COLO668 (cell line): ENCODE results near the gene NPLOC4.

Experiments
- DNase-seq: peaks from one replicate; lab custom pipeline; 2025; ENCODE audit not compliant: unreplicated experiment; lab: John Stamatoyannopoulos, UW

The NPLOC4 gene

GRCh38 chr17:81664051-81664470 is 27.1 kb upstream of the NPLOC4 start:
- no peak for DNase-seq

GRCh38 chr17:81662002-81662401 is 25.1 kb upstream of the NPLOC4 start:
- no peak for DNase-seq

- DNase-seq, result no peak
Observed at GRCh38 chr17:81660441-81660840, 23.5 kb upstream of the NPLOC4 start.

- no peak for DNase-seq
Observed at GRCh38 chr17:81659038-81659437, 22.1 kb upstream of the NPLOC4 start.

GRCh38 chr17:81656835-81657234 is 19.9 kb upstream of the NPLOC4 start:
- DNase-seq, result no peak

- DNase-seq, result no peak
Observed at GRCh38 chr17:81656118-81656743, 19.3 kb upstream of the NPLOC4 start, which contains the start of gene PDE6G. Gene PDE6G, minus strand, starts transcription at chr17:81656542. Its CDS starts 3,237 bp downstream, at chr17:81653305.

- DNase-seq, result no peak
Observed at GRCh38 chr17:81655378-81656117, 18.6 kb upstream of the NPLOC4 start.

GRCh38 chr17:81652906-81653771 is 16.2 kb upstream of the NPLOC4 start:
- no peak for DNase-seq

- DNase-seq, result peak; percentile 3
Observed at GRCh38 chr17:81651692-81652091, 14.8 kb upstream of the NPLOC4 start.

GRCh38 chr17:81650951-81651350 is 14.0 kb upstream of the NPLOC4 start:
- DNase-seq, result no peak

- no peak for DNase-seq
Observed at GRCh38 chr17:81648707-81649085, 11.8 kb upstream of the NPLOC4 start.

GRCh38 chr17:81648013-81648706 is 11.2 kb upstream of the NPLOC4 start:
- no peak for DNase-seq

GRCh38 chr17:81647640-81648012 is 10.7 kb upstream of the NPLOC4 start:
- DNase-seq, result no peak

GRCh38 chr17:81646869-81647600 is 10.1 kb upstream of the NPLOC4 start:
- no peak for DNase-seq

GRCh38 chr17:81644976-81645952 is 8.4 kb upstream of the NPLOC4 start:
- DNase-seq, result no peak

GRCh38 chr17:81644496-81644895 is 7.6 kb upstream of the NPLOC4 start:
- DNase-seq, result no peak

- no peak for DNase-seq
Observed at GRCh38 chr17:81641825-81642489, 5.0 kb upstream of the NPLOC4 start.

GRCh38 chr17:81640011-81640410 is 3.1 kb upstream of the NPLOC4 start:
- no peak for DNase-seq

GRCh38 chr17:81638683-81639082 is 1.8 kb upstream of the NPLOC4 start:
- DNase-seq, result no peak
